Heart left ventricle (tissue), 16 donors: ENCODE measurements around the gene SH3RF2. TPM values are rescaled to one million over a fixed set of nuclear protein-coding genes. Genes with fewer than 3 reads are reported as not detected.

Experiments
- ATAC-seq, 4 donors: fragments of 200-7000 bp; cut with Tn5 transposase; one replicate each; pipeline ENCODE4 v1.9.1; 2020 to 2022; ENCODE audit warnings: moderate library complexity in 4 of 4, mild to moderate bottlenecking in 3 of 4, moderate number of reproducible peaks in 1 of 4
- DNase-seq, 5 donors: peaks; one replicate each; pipeline ENCODE4 v3.0.0-alpha.2; 2020
- H3K27ac ChIP-seq, 12 donors: fragments of 200-600 bp; sonication (generic) in 4 of 12; one replicate each; pipeline versions ENCODE4 v1.5.0 to v1.8.0; 2016 to 2022; ENCODE audit warnings: mild to moderate bottlenecking in 2 of 12
- H3K27me3 ChIP-seq, 9 donors: fragments of 200-600 bp; sonication (generic) in 2 of 9; one replicate each; pipeline versions ENCODE4 v1.5.1 to v1.8.0; 2016 to 2022; ENCODE audit warnings: mild to moderate bottlenecking in 3 of 9
- H3K36me3 ChIP-seq, 9 donors: fragments of 200-600 bp; sonication (generic) in 2 of 9; one replicate each; pipeline versions ENCODE4 v1.5.0 to v1.8.0; 2018 to 2022; ENCODE audit warnings: mild to moderate bottlenecking in 2 of 9
- H3K4me1 ChIP-seq, 12 donors: fragments of 200-600 bp; sonication (generic) in 4 of 12; one replicate each; pipeline versions ENCODE4 v1.5.0 to v1.8.0; 2016 to 2022; ENCODE audit warnings: mild to moderate bottlenecking in 3 of 12
- H3K4me3 ChIP-seq, 12 donors: fragments of 200-600 bp; sonication (generic) in 4 of 12; one replicate each; pipeline versions ENCODE4 v1.5.0 to v1.8.0; 2017 to 2022; ENCODE audit warnings: mild to moderate bottlenecking in 9 of 12, moderate library complexity in 4 of 12
- H3K9me3 ChIP-seq, 12 donors: fragments of 200-600 bp; sonication (generic) in 4 of 12; one replicate each; pipeline versions ENCODE4 v1.5.0 to v1.8.0; 2016 to 2022; ENCODE audit warnings: mild to moderate bottlenecking in 1 of 12
- CTCF ChIP-seq, 12 donors: fragments of 200-600 bp; sonication (generic) in 4 of 12; IDR thresholded peaks; one replicate each; pipeline versions ENCODE4 v1.5.0 to v1.8.0; 2018 to 2022; ENCODE audit warnings: antibody characterized with exemption in 12 of 12, mild to moderate bottlenecking in 5 of 12
- POLR2A ChIP-seq, 2 donors: fragments of 450-650 bp; IDR thresholded peaks; one replicate each; pipeline ENCODE4 v1.6.1; 2017; ENCODE audit warnings: antibody characterized with exemption in 2 of 2, mild to moderate bottlenecking in 2 of 2, moderate library complexity in 2 of 2
- WGBS, 4 donors: extraction: QIAGEN DNeasy Blood & Tissue Kit in 2 of 4; methylation state at CpG; one replicate each; pipeline versions ENCODE4 v1.1.5 to v1.1.7; 2013 to 2018; 5-methylcytosine and 5-hydroxymethylcytosine counted together
- intact Hi-C, 10 donors: fragments of 100-400 bp; cut with DNase I; formaldehyde crosslinking; loops; one replicate each; pipeline versions ENCODE4 v1.11.1 to v1.14.2; 2022
- polyA plus RNA-seq, 2 donors: library from polyadenylated mRNA; stranded (reverse); fragments of 200-250 nt; gene quantifications; one replicate each; pipeline ENCODE4 v1.2.3, GENCODE V29; 2013
- total RNA-seq, 9 donors: library from RNA; depleted of rRNA in 2 of 9; stranded (reverse); fragments of >200 nt in 2 of 9; fragmentation: NEBNext Ultra II Directional in 3 of 9; extraction: Animal tissue kit (Norgen Biotek cat#: 25700) in 3 of 9; gene quantifications; one replicate each; pipeline versions ENCODE4 v1.1.0 to v1.2.4, GENCODE V29; 2016 to 2023
- donor health status: ischemic (EF 13 %, LVEDD 7.1; RV severe dilation, severe dysfunction).
- donor health status: healthy with polysubstance abuse.
- donor health status: DM: no; HTN: yes; CAD: no.
- donor health status: DM: no; HTN: no; CAD: no.
- donor health status: ischemic (EF 25% LVEDD 6.9; RV normal size, moderate dysfunction).
- donor health status: ischemic (EF 25% LVEDD 5.7; RV mildly dilated, moderate dysfunction).
- donor health status: healthy.
- donor health status: DM: yes; HTN: yes; CAD: no.
- donor health status: ischemic (EF 35%, LVEDD 5.7; RV mildly dilated, moderate dysfunction).
- donor health status: nonischemic (EF 11% LVEDD 7.7; RV severe dilation, severe dysfunction).
- donor health status: DM: yes; HTN: yes; CAD: no.
- donor health status: PGD.
- donor health status: ischemic (EF 29% LVEDD 5.4; RV normal size, mild dysfunction).
- donor health status: nonischemic (EF 23%, LVEDD 6.1; RV moderate dilation, normal function).

Gene SH3RF2
- total and polyA plus RNA-seq, 11 donors = 31.3 to 750 (median 180) TPM

GRCh38 chr5:146068206-146068605 is 131.8 kb downstream of the SH3RF2 start:
- Histone ChIP-seq H3K27me3 (no peaks in the 10 kb centered on the region), H3K36me3 (peaks cover 0 to 2% (median 0%) of the 10 kb centered on the region in 9 donors), H3K9me3 (no peaks in the 10 kb centered on the region), H3K4me3 (peak overlapping the region in 1 of 12 donors; percentile 23), H3K4me1 (peaks cover 0 to 80% (median 25%) of the 10 kb centered on the region in 12 donors), H3K27ac (peak overlapping the region in 11 of 12 donors; percentile 19 to 87 (median 62))
- TF ChIP-seq POLR2A (IDR thresholded peaks at IDR 0.05) (no peak), CTCF (IDR thresholded peaks at IDR 0.05) (no peak)
- peak in 3 of 4 donors; percentile 39 to 52 (median 45) for ATAC-seq
- DNase-seq = peak in 2 of 5 donors; percentile 37 to 54
- intact Hi-C loops = no loop called here
- 40 to 55% (median 45%) methylated on average over 8 to 9 of the region's 9 CpGs for WGBS, 4 donors

- H3K4me1 ChIP-seq = peaks cover 0 to 77% (median 25%) of the 10 kb centered on the region in 12 donors
- no peaks in the 10 kb centered on the region for H3K27me3 ChIP-seq
- intact Hi-C loops = no loop called here
- H3K4me3 ChIP-seq = no peak overlapping the region
- ATAC-seq = no peak
- H3K9me3 ChIP-seq = no peaks in the 10 kb centered on the region
- no peak for TF ChIP-seq CTCF (IDR thresholded peaks at IDR 0.05)
- no peak for TF ChIP-seq POLR2A (IDR thresholded peaks at IDR 0.05)
- no peaks in the 10 kb centered on the region for H3K36me3 ChIP-seq
- 80 to 86% (median 83%) methylated on average over 6 of the region's 6 CpGs for WGBS, 4 donors
- DNase-seq = no peak
- peak overlapping the region in 11 of 12 donors; percentile 11 to 87 (median 69) for H3K27ac ChIP-seq
These were observed 132.8 kb downstream of the SH3RF2 start for GRCh38 chr5:146068977-146069779.

GRCh38 chr5:146069780-146070099 is 133.4 kb downstream of the SH3RF2 start:
- DNase-seq = no peak
- Histone ChIP-seq H3K27ac (peak overlapping the region in 10 of 12 donors; percentile 11 to 87 (median 72)), H3K4me3 (no peak overlapping the region), H3K36me3 (no peaks in the 10 kb centered on the region), H3K9me3 (no peaks in the 10 kb centered on the region), H3K27me3 (no peaks in the 10 kb centered on the region), H3K4me1 (peaks cover 0 to 76% (median 25%) of the 10 kb centered on the region in 12 donors)
- no peak for ATAC-seq
- 93 to 100% (median 96%) methylated on average over 2 of the region's 2 CpGs for WGBS, 4 donors
- TF ChIP-seq POLR2A (IDR thresholded peaks at IDR 0.05) = no peak
- no peak for TF ChIP-seq CTCF (IDR thresholded peaks at IDR 0.05)
- intact Hi-C loops = no loop called here

GRCh38 chr5:146070746-146071145 is 134.4 kb downstream of the SH3RF2 start:
- no peak for TF ChIP-seq CTCF (IDR thresholded peaks at IDR 0.05)
- intact Hi-C loops = no loop called here
- WGBS, 4 donors = 74 to 81% (median 77%) methylated on average over 3 of the region's 3 CpGs
- Histone ChIP-seq H3K9me3 (no peaks in the 10 kb centered on the region), H3K27ac (peak overlapping the region in 11 of 12 donors; percentile 45 to 90 (median 78)), H3K4me3 (no peak overlapping the region), H3K4me1 (peaks cover 0 to 72% (median 25%) of the 10 kb centered on the region in 12 donors), H3K36me3 (no peaks in the 10 kb centered on the region), H3K27me3 (no peaks in the 10 kb centered on the region)
- ATAC-seq = no peak
- DNase-seq = no peak
